K562 (cell line): ENCODE results near the gene FGFRL1. TPM values are rescaled to one million over a fixed set of nuclear protein-coding genes. Genes with fewer than 3 reads are reported as not detected.

Experiments used
- ASH1L ChIP-seq: fragments of 450-650 bp; IDR thresholded peaks from 2 replicates; pipeline ENCODE4 v1.6.1; 2018; ENCODE audit warnings: borderline replicate concordance, mild to moderate bottlenecking, low read depth; ENCODE audit not compliant: partially characterized antibody
- DIDO1 ChIP-seq: fragments of 450-650 bp; IDR thresholded peaks from 2 replicates; pipeline ENCODE4 v1.6.1; 2016; ENCODE audit warnings: low read depth, missing biosample characterization, missing genetic modification characterization
- GABPA ChIP-seq: fragments of 200-800 bp; sonication (Bioruptor generic); conservative IDR thresholded peaks from 2 replicates; pipeline ENCODE4 v1.6.1; 2016; ENCODE audit warnings: low read depth, missing genetic modification characterization, missing compliant biosample characterization
- KDM4B ChIP-seq, 2 experiments: fragments of 450-650 bp in 1 of 2; sonication (generic) in 1 of 2; IDR thresholded peaks; 2 replicates each; pipeline ENCODE4 v1.6.1; 2016 to 2017; ENCODE audit warnings: borderline replicate concordance in 2 of 2, antibody characterized with exemption in 1 of 2, low read depth in 1 of 2, mild to moderate bottlenecking in 1 of 2
- PCBP2 ChIP-seq: fragments of 200-400 bp; formaldehyde crosslinking; IDR thresholded peaks from 2 replicates; pipeline ENCODE4 v1.6.1; 2018; ENCODE audit warnings: low read length, low read depth, mild to moderate bottlenecking, moderate library complexity; ENCODE audit not compliant: poor library complexity, severe bottlenecking
- PHTF2 ChIP-seq: fragments of 250-450 bp; sonication (Bioruptor Pico); IDR thresholded peaks from 2 replicates; pipeline ENCODE4 v1.5.0; 2021; ENCODE audit warnings: mild to moderate bottlenecking
- RBM17 ChIP-seq: fragments of 200-400 bp; formaldehyde crosslinking; IDR thresholded peaks from 2 replicates; pipeline ENCODE4 v1.6.1; 2017; ENCODE audit warnings: low read depth, mild to moderate bottlenecking, low read length, borderline replicate concordance
- SP1 ChIP-seq: sonication (generic); formaldehyde crosslinking; IDR thresholded peaks from 2 replicates; pipeline ENCODE4 v1.8.1; 2022; ENCODE audit warnings: mild to moderate bottlenecking, missing genetic modification reagents
- STAG1 ChIP-seq: sonication (generic); formaldehyde crosslinking; IDR thresholded peaks from 2 replicates; pipeline ENCODE4 v1.5.0; 2020; ENCODE audit warnings: missing genetic modification reagents, borderline replicate concordance
- TCF3 ChIP-seq: sonication (generic); formaldehyde crosslinking; IDR thresholded peaks from 2 replicates; pipeline ENCODE4 v1.4.0; 2020; ENCODE audit warnings: mild to moderate bottlenecking, missing genetic modification reagents
- ZFP30 ChIP-seq: fragments of 250-450 bp; sonication (Bioruptor Pico); IDR thresholded peaks from 2 replicates; pipeline ENCODE4 v1.8.0; 2022; ENCODE audit warnings: moderate library complexity, mild to moderate bottlenecking, inconsistent platforms, borderline replicate concordance
- ZNF311 ChIP-seq: fragments of 250-450 bp; sonication (Bioruptor Pico); IDR thresholded peaks from 2 replicates; pipeline ENCODE4 v1.4.0; 2020; ENCODE audit warnings: mild to moderate bottlenecking, moderate library complexity
- ZNF324 ChIP-seq: fragments of 250-450 bp; sonication (Bioruptor Pico); IDR thresholded peaks from 2 replicates; pipeline ENCODE4 v1.4.0; 2020; ENCODE audit warnings: mild to moderate bottlenecking
- polyA plus RNA-seq, 8 experiments: library from polyadenylated mRNA; depleted of rRNA in 4 of 8; stranded (reverse) in 5 of 8; unstranded in 3 of 8; fragments of >200 nt; fragmentation: Nextera tagmentation in 2 of 8; fragmentation: Illumina TruSeq in 1 of 8; extraction: Ambion mirVana in 2 of 8; extraction: Trizol in 1 of 8; gene quantifications; 2 replicates each; pipeline versions ENCODE4 v1.2.1 to v1.2.3, GENCODE V29; 2011 to 2014; ENCODE audit warnings: inconsistent platforms in 1 of 8, missing spikeins in 1 of 8
- total RNA-seq, 7 experiments: library from RNA; depleted of rRNA in 6 of 7; stranded (reverse); fragments of >200 nt in 6 of 7; fragmentation: Illumina TruSeq in 2 of 7; extraction: Trizol in 2 of 7; gene quantifications; 2 replicates each; pipeline versions ENCODE4 v1.2.1 to v1.2.3, GENCODE V29; 2011 to 2021; ENCODE audit warnings: low replicate concordance in 1 of 7
- TF ChIP-seq, protein P1 (sequence below), 2 experiments: fragments of 450-650 bp; IDR thresholded peaks; 2 replicates each; pipeline ENCODE4 v1.6.1; 2018; ENCODE audit warnings: mild to moderate bottlenecking in 2 of 2, low read depth in 1 of 2; ENCODE audit not compliant: partially characterized antibody in 2 of 2
- TF ChIP-seq, protein P2 (sequence below): fragments of 450-650 bp; formaldehyde crosslinking; conservative IDR thresholded peaks from 2 replicates; pipeline ENCODE4 v1.4.0; 2022; ENCODE audit warnings: mild to moderate bottlenecking, missing genetic modification characterization

Gene FGFRL1
- total and polyA plus RNA-seq, 9 of the 15 experiments (the other 6 are each of a cell fraction or from before 2014, with no cell fraction given) = 0.34 to 49.9 (median 14.6) TPM

DNA sequence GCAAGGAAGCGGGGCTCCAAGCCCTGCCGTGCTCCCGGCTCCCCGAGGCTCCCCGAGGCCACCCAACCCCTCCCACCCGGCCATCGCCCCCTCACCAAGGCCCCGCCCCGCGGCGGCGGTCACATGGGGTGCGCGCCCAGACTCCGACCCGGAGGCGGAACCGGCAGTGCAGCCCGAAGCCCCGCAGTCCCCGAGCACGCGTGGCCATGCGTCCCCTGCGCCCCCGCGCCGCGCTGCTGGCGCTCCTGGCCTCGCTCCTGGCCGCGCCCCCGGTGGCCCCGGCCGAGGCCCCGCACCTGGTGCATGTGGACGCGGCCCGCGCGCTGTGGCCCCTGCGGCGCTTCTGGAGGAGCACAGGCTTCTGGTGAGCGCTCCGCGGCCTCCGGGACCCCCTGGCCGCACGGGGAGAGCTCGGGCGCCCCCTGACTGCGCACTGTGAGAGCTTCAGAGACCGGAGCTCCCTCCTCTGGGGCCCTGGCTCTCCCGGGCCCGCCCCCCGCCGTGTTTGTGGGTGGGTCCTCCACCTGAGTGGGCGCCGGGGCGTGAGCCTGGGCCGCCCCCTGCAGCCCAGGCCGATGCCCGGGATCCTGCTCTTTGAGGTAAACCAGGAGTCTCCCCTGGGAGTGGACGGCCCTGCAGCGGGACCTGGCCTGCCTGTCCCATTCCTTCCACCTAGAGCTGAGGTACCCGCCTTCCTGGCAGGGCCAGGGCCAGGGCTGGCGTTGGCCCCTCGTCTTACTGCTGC lies 24.4 kb upstream of the FGFRL1 start, which contains the start of gene IDUA (continued):
- TF ChIP-seq ZNF324 (CRISPR knock-in tag) = no peak
- no peak for TF ChIP-seq ZFP30 (CRISPR knock-in tag)
- no peak for TF ChIP-seq ASH1L
- TF ChIP-seq GABPA (tag) = peak; percentile 91
- no peak for TF ChIP-seq RBM17
- TF ChIP-seq, protein P1, sequence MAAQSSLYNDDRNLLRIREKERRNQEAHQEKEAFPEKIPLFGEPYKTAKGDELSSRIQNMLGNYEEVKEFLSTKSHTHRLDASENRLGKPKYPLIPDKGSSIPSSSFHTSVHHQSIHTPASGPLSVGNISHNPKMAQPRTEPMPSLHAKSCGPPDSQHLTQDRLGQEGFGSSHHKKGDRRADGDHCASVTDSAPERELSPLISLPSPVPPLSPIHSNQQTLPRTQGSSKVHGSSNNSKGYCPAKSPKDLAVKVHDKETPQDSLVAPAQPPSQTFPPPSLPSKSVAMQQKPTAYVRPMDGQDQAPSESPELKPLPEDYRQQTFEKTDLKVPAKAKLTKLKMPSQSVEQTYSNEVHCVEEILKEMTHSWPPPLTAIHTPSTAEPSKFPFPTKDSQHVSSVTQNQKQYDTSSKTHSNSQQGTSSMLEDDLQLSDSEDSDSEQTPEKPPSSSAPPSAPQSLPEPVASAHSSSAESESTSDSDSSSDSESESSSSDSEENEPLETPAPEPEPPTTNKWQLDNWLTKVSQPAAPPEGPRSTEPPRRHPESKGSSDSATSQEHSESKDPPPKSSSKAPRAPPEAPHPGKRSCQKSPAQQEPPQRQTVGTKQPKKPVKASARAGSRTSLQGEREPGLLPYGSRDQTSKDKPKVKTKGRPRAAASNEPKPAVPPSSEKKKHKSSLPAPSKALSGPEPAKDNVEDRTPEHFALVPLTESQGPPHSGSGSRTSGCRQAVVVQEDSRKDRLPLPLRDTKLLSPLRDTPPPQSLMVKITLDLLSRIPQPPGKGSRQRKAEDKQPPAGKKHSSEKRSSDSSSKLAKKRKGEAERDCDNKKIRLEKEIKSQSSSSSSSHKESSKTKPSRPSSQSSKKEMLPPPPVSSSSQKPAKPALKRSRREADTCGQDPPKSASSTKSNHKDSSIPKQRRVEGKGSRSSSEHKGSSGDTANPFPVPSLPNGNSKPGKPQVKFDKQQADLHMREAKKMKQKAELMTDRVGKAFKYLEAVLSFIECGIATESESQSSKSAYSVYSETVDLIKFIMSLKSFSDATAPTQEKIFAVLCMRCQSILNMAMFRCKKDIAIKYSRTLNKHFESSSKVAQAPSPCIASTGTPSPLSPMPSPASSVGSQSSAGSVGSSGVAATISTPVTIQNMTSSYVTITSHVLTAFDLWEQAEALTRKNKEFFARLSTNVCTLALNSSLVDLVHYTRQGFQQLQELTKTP (IDR thresholded peaks at IDR 0.05; ENCODE audit: low read depth in 1 of 2, partially characterized antibody in 2 of 2) = no peak
- no peak for TF ChIP-seq STAG1 (CRISPR knock-in tag)
- no peak for TF ChIP-seq PHTF2 (CRISPR knock-in tag)
- no peak for TF ChIP-seq TCF3 (CRISPR knock-in tag)
- TF ChIP-seq, protein P2, sequence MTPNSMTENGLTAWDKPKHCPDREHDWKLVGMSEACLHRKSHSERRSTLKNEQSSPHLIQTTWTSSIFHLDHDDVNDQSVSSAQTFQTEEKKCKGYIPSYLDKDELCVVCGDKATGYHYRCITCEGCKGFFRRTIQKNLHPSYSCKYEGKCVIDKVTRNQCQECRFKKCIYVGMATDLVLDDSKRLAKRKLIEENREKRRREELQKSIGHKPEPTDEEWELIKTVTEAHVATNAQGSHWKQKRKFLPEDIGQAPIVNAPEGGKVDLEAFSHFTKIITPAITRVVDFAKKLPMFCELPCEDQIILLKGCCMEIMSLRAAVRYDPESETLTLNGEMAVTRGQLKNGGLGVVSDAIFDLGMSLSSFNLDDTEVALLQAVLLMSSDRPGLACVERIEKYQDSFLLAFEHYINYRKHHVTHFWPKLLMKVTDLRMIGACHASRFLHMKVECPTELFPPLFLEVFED (CRISPR knock-in tag) = no peak
- no peak for TF ChIP-seq ZNF311 (CRISPR knock-in tag)
- TF ChIP-seq KDM4B (IDR thresholded peaks at IDR 0.05; ENCODE audit: borderline replicate concordance in 2 of 2, low read depth in 1 of 2) = no peak
- no peak for TF ChIP-seq DIDO1 (tag)
- peak; percentile 62 for TF ChIP-seq SP1 (CRISPR knock-in tag)
- TF ChIP-seq PCBP2 = no peak
